Activated CD8-positive, alpha-beta T cell treated with anti-CD3 and anti-CD28 coated beads for 36 hours (primary cell): Measurements from ENCODE around the gene SRBD1. TPM values are rescaled to one million over a fixed set of nuclear protein-coding genes. Genes with fewer than 3 reads are reported as not detected.

Experiments
- ATAC-seq: fragments of 200-7000 bp; cut with Tn5 transposase; one replicate; pipeline ENCODE4 v1.10.0; 2021; ENCODE audit warnings: mild to moderate bottlenecking, moderate library complexity
- CTCF ChIA-PET: fragments of 350-600 bp; sonication (Branson Sonifier 250); formaldehyde crosslinking; loops from one replicate; lab custom pipeline; 2021; ENCODE audit warnings: antibody characterized with exemption; lab: Charles Lee
- POLR2A ChIA-PET: fragments of 350-600 bp; sonication (Branson Sonifier 250); formaldehyde crosslinking; loops from one replicate; lab custom pipeline; 2021; ENCODE audit warnings: antibody characterized with exemption; lab: Charles Lee
- DNase-seq: peaks from one replicate; pipeline ENCODE4 v3.0.0-alpha.2; 2020
- H3K27ac Mint-ChIP-seq: one replicate; pipeline ENCODE4 v1.8.0; 2021; ENCODE audit warnings: mild to moderate bottlenecking, mixed read lengths
- H3K27me3 Mint-ChIP-seq: one replicate; pipeline ENCODE4 v1.8.0; 2021; ENCODE audit warnings: mixed read lengths
- H3K36me3 Mint-ChIP-seq: one replicate; pipeline ENCODE4 v1.8.0; 2021; ENCODE audit warnings: low read depth, mixed read lengths
- H3K4me1 Mint-ChIP-seq: one replicate; pipeline ENCODE4 v1.8.0; 2021; ENCODE audit warnings: low read depth, mixed read lengths
- H3K4me3 Mint-ChIP-seq: one replicate; pipeline ENCODE4 v1.8.0; 2021; ENCODE audit warnings: mild to moderate bottlenecking, moderate library complexity, mixed read lengths
- H3K9me3 Mint-ChIP-seq: one replicate; pipeline ENCODE4 v1.8.0; 2021; ENCODE audit warnings: mixed read lengths
- intact Hi-C: fragments of 100-400 bp; cut with micrococcal nuclease; formaldehyde crosslinking; loops from one replicate; pipeline ENCODE4 v1.10.0; 2022
- total RNA-seq, 2 experiments: library from RNA; stranded (reverse); gene quantifications; one replicate each; pipeline ENCODE4 v1.2.3, GENCODE V29; 2021
- TF ChIP-seq, protein P1 (sequence below): fragments of 200-600 bp; IDR thresholded peaks from one replicate; pipeline ENCODE4 v1.8.0; 2022; ENCODE audit warnings: antibody characterized with exemption, mild to moderate bottlenecking

The SRBD1 gene
- total RNA-seq, 2 experiments from 2014 or later = 14.8 to 21.7 TPM

GRCh38 chr2:45439788-45440773 is 171.0 kb downstream of the SRBD1 start:
- ATAC-seq (no peak), DNase-seq (no peak)
- TF ChIP-seq, protein P1, sequence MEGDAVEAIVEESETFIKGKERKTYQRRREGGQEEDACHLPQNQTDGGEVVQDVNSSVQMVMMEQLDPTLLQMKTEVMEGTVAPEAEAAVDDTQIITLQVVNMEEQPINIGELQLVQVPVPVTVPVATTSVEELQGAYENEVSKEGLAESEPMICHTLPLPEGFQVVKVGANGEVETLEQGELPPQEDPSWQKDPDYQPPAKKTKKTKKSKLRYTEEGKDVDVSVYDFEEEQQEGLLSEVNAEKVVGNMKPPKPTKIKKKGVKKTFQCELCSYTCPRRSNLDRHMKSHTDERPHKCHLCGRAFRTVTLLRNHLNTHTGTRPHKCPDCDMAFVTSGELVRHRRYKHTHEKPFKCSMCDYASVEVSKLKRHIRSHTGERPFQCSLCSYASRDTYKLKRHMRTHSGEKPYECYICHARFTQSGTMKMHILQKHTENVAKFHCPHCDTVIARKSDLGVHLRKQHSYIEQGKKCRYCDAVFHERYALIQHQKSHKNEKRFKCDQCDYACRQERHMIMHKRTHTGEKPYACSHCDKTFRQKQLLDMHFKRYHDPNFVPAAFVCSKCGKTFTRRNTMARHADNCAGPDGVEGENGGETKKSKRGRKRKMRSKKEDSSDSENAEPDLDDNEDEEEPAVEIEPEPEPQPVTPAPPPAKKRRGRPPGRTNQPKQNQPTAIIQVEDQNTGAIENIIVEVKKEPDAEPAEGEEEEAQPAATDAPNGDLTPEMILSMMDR = no peak
- intact Hi-C loops = no loop called here
- Mint-ChIP-seq H3K9me3 (peaks cover 11% of the 10 kb centered on the region), H3K27me3 (no peaks in the 10 kb centered on the region), H3K27ac (no peak overlapping the region), H3K36me3 (peaks cover 32% of the 10 kb centered on the region), H3K4me1 (peaks cover 11% of the 10 kb centered on the region), H3K4me3 (no peak overlapping the region)
- ChIA-PET CTCF (no interaction called here), POLR2A (no interaction called here)

- ChIA-PET POLR2A (interaction anchor here (0.6 kb wide), 1 partner anchor 28 kb away, joined by 4 read pairs; no protein-coding TSS in a partner anchor), CTCF (interaction anchor here (0.6 kb wide), 1 partner anchor 432 kb away, joined by 3 read pairs; no protein-coding TSS in a partner anchor)
- no peak overlapping the region for H3K27ac Mint-ChIP-seq
- H3K4me1 Mint-ChIP-seq = peaks cover 11% of the 10 kb centered on the region
- peaks cover 11% of the 10 kb centered on the region for H3K9me3 Mint-ChIP-seq
- DNase-seq (no peak), ATAC-seq (no peak)
- H3K4me3 Mint-ChIP-seq = no peak overlapping the region
- peaks cover 32% of the 10 kb centered on the region for H3K36me3 Mint-ChIP-seq
- no peaks in the 10 kb centered on the region for H3K27me3 Mint-ChIP-seq
- intact Hi-C loops = no loop called here
- TF ChIP-seq, protein P1 = no peak
These were observed 172.0 kb downstream of the SRBD1 start for GRCh38 chr2:45438872-45439665.

DNA sequence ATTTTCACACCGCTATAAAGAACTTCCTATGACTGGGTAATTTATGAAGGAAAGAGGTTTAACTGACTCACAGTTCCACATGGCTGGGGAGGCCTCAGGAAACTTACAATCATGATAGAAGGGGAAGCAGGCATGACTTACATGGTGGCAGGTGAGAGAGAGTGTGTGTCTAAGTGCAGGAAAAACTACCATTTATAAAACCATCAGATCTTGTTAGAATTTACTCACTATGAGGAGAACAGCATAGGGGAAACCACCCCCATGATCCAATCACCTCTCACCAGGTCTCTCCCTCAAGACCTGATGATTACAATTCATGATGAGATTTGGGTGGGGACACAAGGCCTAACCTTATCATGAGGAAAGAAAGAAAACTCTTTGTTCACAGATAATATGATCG is 174.6 kb downstream of the SRBD1 start:
- intact Hi-C loops = no loop called here
- TF ChIP-seq, protein P1 = no peak
- DNase-seq = no peak
- H3K4me3 Mint-ChIP-seq = no peak overlapping the region
- H3K27me3 Mint-ChIP-seq = no peaks in the 10 kb centered on the region
- CTCF ChIA-PET = interaction anchor here (1.6 kb wide), 1 partner anchor 122 kb away, joined by 3 read pairs; no protein-coding TSS in a partner anchor
- no peak for ATAC-seq
- peaks cover 12% of the 10 kb centered on the region for H3K9me3 Mint-ChIP-seq
- H3K27ac Mint-ChIP-seq = peak overlapping the region; percentile 60
- H3K4me1 Mint-ChIP-seq = peaks cover 7% of the 10 kb centered on the region
- POLR2A ChIA-PET = no interaction called here
- H3K36me3 Mint-ChIP-seq = peaks cover 32% of the 10 kb centered on the region

DNA sequence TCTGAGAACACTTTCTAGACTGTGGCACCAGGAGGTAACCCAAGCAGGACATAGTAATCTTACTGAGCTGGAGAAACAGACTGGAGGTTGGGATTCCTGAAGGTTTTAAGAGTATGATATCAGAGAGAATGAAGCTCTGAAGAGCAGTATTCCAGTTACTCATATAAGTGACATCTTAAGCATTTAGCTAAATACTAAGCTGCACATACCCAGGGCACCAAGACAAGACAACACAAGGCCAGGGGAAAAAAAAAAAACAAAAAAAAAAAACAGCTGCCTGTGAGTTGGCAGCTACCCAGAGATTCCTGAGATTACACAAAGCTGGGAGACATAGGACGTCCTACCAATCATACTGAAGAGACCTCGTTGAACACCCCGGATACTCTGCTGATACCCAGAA is 175.8 kb downstream of the SRBD1 start:
- peaks cover 7% of the 10 kb centered on the region for H3K4me1 Mint-ChIP-seq
- peaks cover 20% of the 10 kb centered on the region for H3K9me3 Mint-ChIP-seq
- ChIA-PET POLR2A (interaction anchor here (1.1 kb wide), 1 partner anchor 9 kb away, joined by 3 read pairs; no protein-coding TSS in a partner anchor), CTCF (interaction anchor here (1.6 kb wide), 1 partner anchor 121 kb away, joined by 3 read pairs; no protein-coding TSS in a partner anchor)
- no peak overlapping the region for H3K4me3 Mint-ChIP-seq
- H3K36me3 Mint-ChIP-seq = peaks cover 39% of the 10 kb centered on the region
- DNase-seq = no peak
- intact Hi-C loops = no loop called here
- ATAC-seq = no peak
- TF ChIP-seq, protein P1 = no peak
- H3K27me3 Mint-ChIP-seq = no peaks in the 10 kb centered on the region
- H3K27ac Mint-ChIP-seq = no peak overlapping the region
